ENCODE measurements around the gene EEF1AKMT4.

GRCh38 chr3:184260724-184261269 is 11.3 kb downstream of the EEF1AKMT4 start:
- TF ChIP-seq RFX5 (IDR thresholded peaks at IDR 0.05) = no peak
- TF ChIP-seq, protein P1, sequence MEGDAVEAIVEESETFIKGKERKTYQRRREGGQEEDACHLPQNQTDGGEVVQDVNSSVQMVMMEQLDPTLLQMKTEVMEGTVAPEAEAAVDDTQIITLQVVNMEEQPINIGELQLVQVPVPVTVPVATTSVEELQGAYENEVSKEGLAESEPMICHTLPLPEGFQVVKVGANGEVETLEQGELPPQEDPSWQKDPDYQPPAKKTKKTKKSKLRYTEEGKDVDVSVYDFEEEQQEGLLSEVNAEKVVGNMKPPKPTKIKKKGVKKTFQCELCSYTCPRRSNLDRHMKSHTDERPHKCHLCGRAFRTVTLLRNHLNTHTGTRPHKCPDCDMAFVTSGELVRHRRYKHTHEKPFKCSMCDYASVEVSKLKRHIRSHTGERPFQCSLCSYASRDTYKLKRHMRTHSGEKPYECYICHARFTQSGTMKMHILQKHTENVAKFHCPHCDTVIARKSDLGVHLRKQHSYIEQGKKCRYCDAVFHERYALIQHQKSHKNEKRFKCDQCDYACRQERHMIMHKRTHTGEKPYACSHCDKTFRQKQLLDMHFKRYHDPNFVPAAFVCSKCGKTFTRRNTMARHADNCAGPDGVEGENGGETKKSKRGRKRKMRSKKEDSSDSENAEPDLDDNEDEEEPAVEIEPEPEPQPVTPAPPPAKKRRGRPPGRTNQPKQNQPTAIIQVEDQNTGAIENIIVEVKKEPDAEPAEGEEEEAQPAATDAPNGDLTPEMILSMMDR (IDR thresholded peaks at IDR 0.05) = no peak
